H1 (cell line): Measurements from ENCODE around the gene ARMC10. TPM values are rescaled to one million over a fixed set of nuclear protein-coding genes. Genes with fewer than 3 reads are reported as not detected.

Experiments used
- CTCF ChIA-PET: fragments of 300-600 bp; sonication (Branson Sonifier 250); formaldehyde crosslinking; loops from one replicate; lab custom pipeline; 2021; ENCODE audit not compliant: partially characterized antibody; lab: Charles Lee
- POLR2A ChIA-PET: fragments of 300-600 bp; sonication (Branson Sonifier 250); formaldehyde crosslinking; loops from one replicate; lab custom pipeline; 2021; ENCODE audit warnings: inconsistent platforms; ENCODE audit not compliant: partially characterized antibody; lab: Charles Lee
- DNase-seq, 2 experiments: peaks; one replicate each; pipeline versions ENCODE4 v3.0.0 to v3.0.0-alpha.2; 2010 to 2022; ENCODE audit warnings: low spot score in 2 of 2, low read depth in 1 of 2, mixed read lengths in 1 of 2
- FAIRE-seq: peaks from 2 replicates; lab custom pipeline; 2011; peaks lifted over from hg19 to GRCh38; lab: Jason Lieb, UNC
- H2AFZ ChIP-seq: 2 replicates; pipeline ENCODE4 v1.8.1; 2012; ENCODE audit warnings: low read length, inconsistent platforms
- H2AK5ac ChIP-seq: 2 replicates; pipeline ENCODE4 v1.6.1; 2013; ENCODE audit warnings: low read depth, low read length
- H2BK120ac ChIP-seq: replicated peaks from 2 replicates; pipeline ENCODE3; 2013; ENCODE audit warnings: low read depth, low read length, inconsistent platforms
- H2BK12ac ChIP-seq: 2 replicates; pipeline ENCODE4 v1.6.1; 2013; ENCODE audit warnings: low read depth, low read length
- H2BK15ac ChIP-seq: 2 replicates; pipeline ENCODE4 v1.6.1; 2013; ENCODE audit warnings: low read length
- H2BK20ac ChIP-seq: 2 replicates; pipeline ENCODE4 v1.6.1; 2013; ENCODE audit warnings: low read length
- H2BK5ac ChIP-seq: 2 replicates; pipeline ENCODE4 v1.6.1; 2013; ENCODE audit warnings: low read depth, low read length
- H3K14ac ChIP-seq: 2 replicates; pipeline ENCODE4 v1.6.1; 2013; ENCODE audit warnings: inconsistent platforms; ENCODE audit not compliant: insufficient read length
- H3K18ac ChIP-seq: 2 replicates; pipeline ENCODE4 v1.6.1; 2013; ENCODE audit warnings: low read length; ENCODE audit errors: extremely low read depth
- H3K23ac ChIP-seq: 2 replicates; pipeline ENCODE4 v1.6.1; 2013; ENCODE audit warnings: inconsistent platforms; ENCODE audit not compliant: insufficient read length
- H3K23me2 ChIP-seq: 2 replicates; pipeline ENCODE4 v1.6.1; 2013; ENCODE audit warnings: low read depth, low read length
- H3K27ac ChIP-seq: 2 replicates; pipeline ENCODE4 v1.6.1; 2011; ENCODE audit warnings: low read depth, low read length, inconsistent platforms
- H3K27me3 ChIP-seq, 4 experiments: replicated peaks in 1 of 4; 1 replicate in 1 of 4; 2 replicates in 3 of 4; pipeline versions ENCODE4 v1.6.1 to v1.8.1; 2011 to 2013; ENCODE audit warnings: low read length in 3 of 4, mild to moderate bottlenecking in 3 of 4, inconsistent platforms in 2 of 4, mixed read lengths in 2 of 4, moderate library complexity in 1 of 4; ENCODE audit not compliant: control insufficient read depth in 3 of 4, insufficient read depth in 3 of 4; ENCODE audit errors: extremely low read depth in 1 of 4
- H3K36me3 ChIP-seq, 4 experiments: 2 replicates each; pipeline versions ENCODE4 v1.6.1 to v1.8.1; 2011 to 2013; ENCODE audit warnings: mild to moderate bottlenecking in 4 of 4, low read length in 3 of 4, moderate library complexity in 2 of 4, control low read depth in 1 of 4, inconsistent platforms in 1 of 4; ENCODE audit not compliant: insufficient read depth in 4 of 4, control insufficient read depth in 2 of 4
- H3K4ac ChIP-seq: replicated peaks from 2 replicates; pipeline ENCODE3; 2013; ENCODE audit warnings: low read length, low read depth, mixed read lengths, inconsistent platforms; ENCODE audit not compliant: insufficient read length
- H3K4me1 ChIP-seq, 4 experiments: replicated peaks in 1 of 4; 1 replicate in 1 of 4; 2 replicates in 3 of 4; pipeline versions ENCODE4 v1.6.1 to v1.8.1; 2011 to 2013; ENCODE audit warnings: low read length in 3 of 4, inconsistent platforms in 2 of 4, mixed read lengths in 1 of 4; ENCODE audit not compliant: insufficient read depth in 4 of 4, control insufficient read depth in 3 of 4
- H3K4me2 ChIP-seq, 2 experiments: 2 replicates each; pipeline versions ENCODE4 v1.6.1 to v1.8.1; 2011 to 2013; ENCODE audit warnings: low read depth in 2 of 2, low read length in 2 of 2, control low read depth in 1 of 2, inconsistent platforms in 1 of 2, mild to moderate bottlenecking in 1 of 2; ENCODE audit not compliant: insufficient read depth in 1 of 2
- H3K4me3 ChIP-seq, 4 experiments: fragments of 200-600, 300-600 bp in 1 of 4; sonication (generic), shearing (Covaris generic), sonication (Bioruptor Twin) in 1 of 4; 2 replicates each; pipeline versions ENCODE4 v1.5.1 to v1.8.1; 2011 to 2016; ENCODE audit warnings: low read length in 4 of 4, low read depth in 3 of 4, control low read depth in 2 of 4, inconsistent platforms in 2 of 4, mild to moderate bottlenecking in 2 of 4, mixed read lengths in 1 of 4, moderate library complexity in 1 of 4; ENCODE audit not compliant: insufficient read depth in 2 of 4; ENCODE audit errors: extremely low read depth in 1 of 4
- H3K56ac ChIP-seq: replicated peaks from 2 replicates; pipeline ENCODE3; 2013; ENCODE audit warnings: low read depth, mild to moderate bottlenecking, mixed read lengths, low read length, inconsistent platforms; ENCODE audit not compliant: insufficient read length
- H3K79me1 ChIP-seq: 2 replicates; pipeline ENCODE4 v1.6.1; 2013; ENCODE audit warnings: low read depth, low read length, control low read depth
- H3K79me2 ChIP-seq, 2 experiments: 2 replicates each; pipeline versions ENCODE4 v1.6.1 to v1.8.1; 2012 to 2013; ENCODE audit warnings: low read length in 2 of 2, mild to moderate bottlenecking in 2 of 2, inconsistent platforms in 1 of 2; ENCODE audit not compliant: insufficient read depth in 2 of 2, control insufficient read depth in 1 of 2
- H3K9ac ChIP-seq, 4 experiments: replicated peaks in 1 of 4; 1 replicate in 1 of 4; 2 replicates in 3 of 4; pipeline versions ENCODE4 v1.6.1 to v1.8.1; 2011 to 2013; ENCODE audit warnings: low read depth in 3 of 4, low read length in 3 of 4, control low read depth in 2 of 4, mild to moderate bottlenecking in 2 of 4, moderate library complexity in 2 of 4, inconsistent platforms in 1 of 4; ENCODE audit errors: extremely low read depth in 1 of 4
- H3K9me3 ChIP-seq, 2 experiments: 2 replicates each; pipeline versions ENCODE4 v1.6.1 to v1.8.1; 2012 to 2013; ENCODE audit warnings: mild to moderate bottlenecking in 2 of 2, moderate library complexity in 2 of 2, control low read depth in 1 of 2, inconsistent platforms in 1 of 2, low read depth in 1 of 2, low read length in 1 of 2, mixed read lengths in 1 of 2; ENCODE audit not compliant: insufficient read depth in 2 of 2
- H4K20me1 ChIP-seq, 2 experiments: replicated peaks in 1 of 2; 2 replicates each; pipeline versions ENCODE3 to v1.8.1; 2011 to 2013; ENCODE audit warnings: inconsistent platforms in 2 of 2, low read length in 2 of 2, mild to moderate bottlenecking in 1 of 2; ENCODE audit not compliant: insufficient read depth in 2 of 2, control insufficient read depth in 1 of 2
- H4K5ac ChIP-seq: 2 replicates; pipeline ENCODE4 v1.6.1; 2013; ENCODE audit warnings: low read length, low read depth, mixed read lengths, inconsistent platforms; ENCODE audit not compliant: insufficient read length
- H4K8ac ChIP-seq: 2 replicates; pipeline ENCODE4 v1.8.0; 2013; ENCODE audit warnings: mild to moderate bottlenecking, moderate library complexity, low read length, inconsistent platforms; ENCODE audit not compliant: insufficient read depth; ENCODE audit errors: extremely low read depth
- H4K91ac ChIP-seq: replicated peaks from 2 replicates; pipeline ENCODE3; 2013; ENCODE audit warnings: low read length, mixed read lengths, inconsistent platforms; ENCODE audit not compliant: insufficient read length
- KDM5A ChIP-seq: fragments of 200-600 bp; IDR thresholded peaks from 2 replicates; pipeline ENCODE4 v1.7.1; 2012; ENCODE audit warnings: mild to moderate bottlenecking, low read length, inconsistent platforms, mixed read lengths
- SAP30 ChIP-seq: fragments of 300-600 bp; sonication (generic); IDR thresholded peaks from 2 replicates; pipeline ENCODE4 v1.7.1; 2012; ENCODE audit warnings: low read length, moderate library complexity, mild to moderate bottlenecking, inconsistent platforms; ENCODE audit not compliant: insufficient read depth, insufficient replicate concordance
- YY1 ChIP-seq: IDR thresholded peaks from 2 replicates; pipeline ENCODE4 v1.6.1; 2011; ENCODE audit warnings: low read depth, mild to moderate bottlenecking, low read length
- WGBS, 2 experiments: shearing (Covaris generic) in 1 of 2; methylation state at CpG; one replicate each; pipeline versions ENCODE4 v1.1.6 to v1.1.7; 2013 to 2015; ENCODE audit warnings: low lambda C conversion rate in 2 of 2, mixed read lengths in 2 of 2, inconsistent platforms in 1 of 2, low coverage in 1 of 2, missing lambda C conversion rate in 1 of 2; ENCODE audit not compliant: insufficient replicate concordance in 2 of 2, insufficient coverage in 1 of 2, insufficient read length in 1 of 2; ENCODE audit errors: extremely low coverage in 1 of 2, missing lambda C conversion rate in 1 of 2; 5-methylcytosine and 5-hydroxymethylcytosine counted together
- polyA plus RNA-seq, 7 experiments: library from polyadenylated mRNA; depleted of rRNA in 3 of 7; stranded (reverse) in 5 of 7; unstranded in 2 of 7; fragments of >200 nt in 5 of 7; fragments of 200-250 nt in 2 of 7; gene quantifications; 1 replicate in 5 of 7; 2 replicates in 1 of 7; 4 replicates in 1 of 7; pipeline versions ENCODE4 v1.2.1 to v1.2.3, GENCODE V29; 2011 to 2013; ENCODE audit warnings: missing spikeins in 2 of 7, mixed read lengths in 2 of 7
- total RNA-seq: library from RNA; stranded (reverse); fragmentation: NEBNext Ultra II Directional; extraction: Animal tissue kit (Norgen Biotek cat#: 25700); gene quantifications from 2 replicates; pipeline ENCODE4 v1.2.1, GENCODE V29; 2021

The ARMC10 gene
- total and polyA plus RNA-seq, 2 of the 8 experiments (the other 6 are each of a cell fraction or from before 2014, with no cell fraction given) = 16.4 to 44.3 TPM

- no peaks in the 10 kb centered on the region; a peak in 1 of 7 replicates for H3K27me3 ChIP-seq
- H3K4me3 ChIP-seq = peak overlapping the region; percentile 77 to 86 (median 82)
- H4K5ac ChIP-seq = no peak overlapping the region
- H3K56ac ChIP-seq = peak overlapping the region; percentile 79
- no peak overlapping the region for H2BK120ac ChIP-seq
- peak overlapping the region; percentile 90 for H2AFZ ChIP-seq
- peaks cover 0 to 1% of the 10 kb centered on the region in 2 experiments for H4K20me1 ChIP-seq
- DNase-seq = no peak
- H3K9ac ChIP-seq = peak overlapping the region in 3 of 4 experiments; percentile 43 to 81 (median 75); a peak in 6 of 7 replicates
- H3K9me3 ChIP-seq = no peaks in the 10 kb centered on the region
- peak overlapping the region; percentile 23; the same call in 1 of the 2 replicates for H2BK12ac ChIP-seq
- peaks cover under 1% of the 10 kb centered on the region; the same call in 1 of the 2 replicates for H3K79me1 ChIP-seq
- WGBS, 2 experiments = 13% methylated on average over 13 of the region's 13 CpGs; no CpG with 5 or more reads in 1 of the 2 experiments
- peaks cover 0 to 5% (median 3%) of the 10 kb centered on the region in 4 experiments; a peak in 3 of 7 replicates for H3K4me1 ChIP-seq
- H2AK5ac ChIP-seq = no peak overlapping the region
- H3K23ac ChIP-seq = no peak overlapping the region
- H3K36me3 ChIP-seq = no peaks in the 10 kb centered on the region
- H2BK20ac ChIP-seq = no peak overlapping the region
- H2BK15ac ChIP-seq = no peak overlapping the region
- peak overlapping the region; percentile 61 for H3K27ac ChIP-seq
- peaks cover 3% of the 10 kb centered on the region for H3K23me2 ChIP-seq
- peak overlapping the region; percentile 88 to 90 for H3K4me2 ChIP-seq
- FAIRE-seq = no peak
- ChIA-PET POLR2A (interaction anchor here (0.8 to 1.6 kb wide), 4 partner anchors 8 to 74 kb away, joined by 3 to 4 read pairs (median 4); partner anchors contain the start of genes ARMC10 and FBXL13), CTCF (no interaction called here)
- no peak overlapping the region for H3K4ac ChIP-seq
- TF ChIP-seq KDM5A (no peak), YY1 (no peak), SAP30 (peak; percentile 33)
- H4K8ac ChIP-seq = peak overlapping the region; percentile 99; the same call in 1 of the 2 replicates
- no peak overlapping the region for H2BK5ac ChIP-seq
- peak overlapping the region; percentile 98 for H4K91ac ChIP-seq
- H3K14ac ChIP-seq = no peak overlapping the region
- peaks cover 0 to 32% of the 10 kb centered on the region in 2 experiments; a peak in 2 of 4 replicates for H3K79me2 ChIP-seq
- peak overlapping the region; percentile 99; the same call in 1 of the 2 replicates for H3K18ac ChIP-seq
Measured at GRCh38 chr7:103148131-103148993, 73.4 kb downstream of the ARMC10 start.
